Calu3 (cell line): Measurements from ENCODE around the gene MDFI. TPM values are rescaled to one million over a fixed set of nuclear protein-coding genes. Genes with fewer than 3 reads are reported as not detected.

ENCODE experiments used
- BruUV-seq: library from RNA; stranded (reverse); fragments of 400-500 nt; replicated peaks from 2 replicates; lab custom pipeline; 2021; lab: Mats Ljungman, UMichigan
- CTCF ChIA-PET: fragments of 300-600 bp; sonication (Branson Sonifier 250); formaldehyde crosslinking; loops from one replicate; lab custom pipeline; 2022; ENCODE audit warnings: antibody characterized with exemption; lab: Charles Lee
- DNase-seq: peaks from one replicate; pipeline ENCODE4 v3.0.0; 2022
- H3K27ac Mint-ChIP-seq: one replicate; pipeline ENCODE4 v1.8.0; 2022; ENCODE audit warnings: mixed read lengths; ENCODE audit not compliant: unreplicated experiment
- H3K27me3 Mint-ChIP-seq: one replicate; pipeline ENCODE4 v1.8.0; 2022; ENCODE audit warnings: mixed read lengths; ENCODE audit not compliant: unreplicated experiment
- H3K36me3 Mint-ChIP-seq: one replicate; pipeline ENCODE4 v1.8.0; 2022; ENCODE audit warnings: mild to moderate bottlenecking, moderate library complexity, mixed read lengths; ENCODE audit not compliant: insufficient read depth, unreplicated experiment
- H3K4me1 Mint-ChIP-seq: one replicate; pipeline ENCODE4 v1.8.0; 2022; ENCODE audit warnings: mild to moderate bottlenecking, low read depth, mixed read lengths; ENCODE audit not compliant: unreplicated experiment
- H3K4me3 Mint-ChIP-seq: one replicate; pipeline ENCODE4 v1.8.0; 2022; ENCODE audit warnings: mild to moderate bottlenecking, low read depth, moderate library complexity, mixed read lengths; ENCODE audit not compliant: unreplicated experiment
- H3K9me3 Mint-ChIP-seq: one replicate; pipeline ENCODE4 v1.8.0; 2022; ENCODE audit warnings: low read depth, mixed read lengths; ENCODE audit not compliant: unreplicated experiment
- CTCF ChIP-seq: fragments of 200-600 bp; IDR thresholded peaks from one replicate; pipeline ENCODE4 v1.8.0; 2022; ENCODE audit warnings: antibody characterized with exemption; ENCODE audit not compliant: unreplicated experiment
- intact Hi-C: fragments of 100-400 bp; cut with micrococcal nuclease; formaldehyde crosslinking; loops from one replicate; pipeline ENCODE4 v1.10.0; 2022; ENCODE audit not compliant: unreplicated experiment
- total RNA-seq: library from RNA; stranded (reverse); gene quantifications from 2 replicates; pipeline ENCODE4 v1.2.3, GENCODE V29; 2022

MDFI gene
- total RNA-seq, 1 experiment from 2014 or later = 19.7 TPM

- DNase-seq = no peak
- TF ChIP-seq CTCF = no peak
- intact Hi-C loops = no loop called here
- no peak overlapping the region for H3K4me3 Mint-ChIP-seq
- BruUV-seq = no TSS peak
- peaks cover 36% of the 10 kb centered on the region for H3K36me3 Mint-ChIP-seq
- H3K27ac Mint-ChIP-seq = no peak overlapping the region
- no peaks in the 10 kb centered on the region for H3K4me1 Mint-ChIP-seq
- no peaks in the 10 kb centered on the region for H3K27me3 Mint-ChIP-seq
- CTCF ChIA-PET = interaction anchor here (1.0 kb wide), 1 partner anchor 15 kb away, joined by 3 read pairs; no protein-coding TSS in a partner anchor
- H3K9me3 Mint-ChIP-seq = no peaks in the 10 kb centered on the region
Measured at GRCh38 chr6:41594766-41595165, 43.5 kb upstream of the MDFI start.

DNA sequence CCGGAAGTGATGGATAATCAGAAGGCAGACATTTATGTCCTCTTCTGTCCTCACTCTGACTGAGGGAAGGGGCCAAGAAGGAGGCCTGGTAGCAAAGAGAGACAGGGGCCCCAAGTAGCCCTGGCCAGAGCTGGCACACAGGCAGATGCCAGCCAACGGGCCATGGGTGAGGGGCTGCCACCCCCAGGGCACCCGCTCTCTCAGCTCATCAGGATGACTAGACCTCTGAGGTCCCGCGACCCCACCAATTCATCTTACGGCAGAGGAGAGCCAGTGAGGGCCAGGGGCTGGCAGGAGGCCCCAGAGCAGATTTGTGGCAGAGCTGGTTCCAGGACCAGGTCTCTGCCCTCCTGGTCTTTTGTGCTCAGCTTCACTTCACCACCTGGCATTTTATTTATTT lies 43.1 kb upstream of the MDFI start:
- BruUV-seq = no TSS peak
- no peak overlapping the region for H3K27ac Mint-ChIP-seq

DNA sequence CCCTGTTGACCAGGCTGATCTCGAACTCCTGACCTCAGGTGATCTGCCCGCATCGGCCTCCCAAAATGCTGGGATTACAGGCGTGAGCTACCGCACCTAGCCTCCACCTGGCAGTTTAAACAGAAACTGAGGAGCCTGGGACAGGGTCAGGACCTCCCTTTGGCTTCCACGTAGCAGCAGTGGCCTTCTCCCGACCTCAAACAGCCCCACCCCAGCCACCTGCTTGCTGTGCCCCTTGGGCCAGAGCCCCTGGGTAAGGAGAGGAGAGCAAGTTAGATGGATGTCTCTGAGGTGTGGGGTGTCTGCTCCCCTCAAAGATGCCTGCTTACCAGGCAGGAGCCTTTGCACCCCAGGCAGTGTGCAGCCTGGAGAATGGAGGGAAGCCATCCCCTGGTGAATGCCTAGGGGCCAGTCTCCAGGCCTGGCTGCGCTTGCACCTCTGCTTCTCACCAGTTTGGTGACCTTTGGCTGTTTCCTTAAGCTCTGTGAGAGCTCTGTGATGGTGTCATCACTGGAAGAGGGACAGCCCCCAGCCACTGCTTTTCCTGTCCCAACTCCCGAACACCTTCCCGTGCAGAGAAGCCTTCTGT lies 42.1 kb upstream of the MDFI start:
- CTCF ChIA-PET = no interaction called here
- Mint-ChIP-seq H3K27me3 (no peaks in the 10 kb centered on the region), H3K4me3 (no peak overlapping the region), H3K27ac (no peak overlapping the region), H3K36me3 (peaks cover 44% of the 10 kb centered on the region), H3K4me1 (no peaks in the 10 kb centered on the region), H3K9me3 (no peaks in the 10 kb centered on the region)
- intact Hi-C loops = no loop called here
- DNase-seq = no peak
- no peak for TF ChIP-seq CTCF
- BruUV-seq = no TSS peak

More for the DNA sequence above, 43.1 kb upstream of the MDFI start:
- TF ChIP-seq CTCF = no peak
- H3K36me3 Mint-ChIP-seq = peaks cover 36% of the 10 kb centered on the region
- no peak for DNase-seq
- intact Hi-C loops = no loop called here
- H3K4me1 Mint-ChIP-seq = no peaks in the 10 kb centered on the region
- no peaks in the 10 kb centered on the region for H3K9me3 Mint-ChIP-seq
- no peaks in the 10 kb centered on the region for H3K27me3 Mint-ChIP-seq
- no peak overlapping the region for H3K4me3 Mint-ChIP-seq
- CTCF ChIA-PET = interaction anchor here (1.0 kb wide), 1 partner anchor 16 kb away, joined by 3 read pairs; no protein-coding TSS in a partner anchor

- intact Hi-C loops = no loop called here
- CTCF ChIA-PET = no interaction called here
- H3K27ac Mint-ChIP-seq = no peak overlapping the region
- TF ChIP-seq CTCF = no peak
- no TSS peak for BruUV-seq
- H3K4me1 Mint-ChIP-seq = no peaks in the 10 kb centered on the region
- DNase-seq = no peak
- no peaks in the 10 kb centered on the region for H3K9me3 Mint-ChIP-seq
- H3K27me3 Mint-ChIP-seq = no peaks in the 10 kb centered on the region
- peaks cover 50% of the 10 kb centered on the region for H3K36me3 Mint-ChIP-seq
- H3K4me3 Mint-ChIP-seq = no peak overlapping the region
Measured at GRCh38 chr6:41596807-41597206, 41.5 kb upstream of the MDFI start.
